KOPT-K1 (cell line): ENCODE data around the gene HDDC3.
A peak's percentile ranks its signal among the peaks of the same experiment; 100 is the strongest.
"Not testable (repeated sequence)": the region's sequence is repeated elsewhere in the genome, so short reads cannot be mapped to it uniquely, and the experiment has no call there.

Experiments used
- H3K27ac ChIP-seq: fragments of 200-600 bp; sonication (generic); 2 replicates; pipeline ENCODE4 v1.5.1; 2016; ENCODE audit warnings: antibody characterized with exemption, mild to moderate bottlenecking, low read depth, low read length; ENCODE audit not compliant: poor library complexity, severe bottlenecking
- H3K36me3 ChIP-seq: fragments of 200-600 bp; sonication (generic); 2 replicates; pipeline ENCODE4 v1.5.1; 2017; ENCODE audit warnings: antibody characterized with exemption, mild to moderate bottlenecking, low read length, moderate library complexity; ENCODE audit not compliant: insufficient read depth
- H3K9me3 ChIP-seq: fragments of 200-600 bp; sonication (generic); 2 replicates; pipeline ENCODE4 v1.5.1; 2017; ENCODE audit warnings: antibody characterized with exemption, low read length, mild to moderate bottlenecking; ENCODE audit not compliant: insufficient read depth, poor library complexity, severe bottlenecking

HDDC3 gene

GRCh38 chr15:90945091-90945490 lies 12.7 kb upstream of the HDDC3 start:
- no peaks in the 10 kb centered on the region for H3K9me3 ChIP-seq
- H3K36me3 ChIP-seq = peaks cover 89% of the 10 kb centered on the region
- no peak overlapping the region for H3K27ac ChIP-seq

GRCh38 chr15:90942354-90943120 lies 10.2 kb upstream of the HDDC3 start:
- peaks cover 83% of the 10 kb centered on the region for H3K36me3 ChIP-seq
- no peak overlapping the region for H3K27ac ChIP-seq
- no peaks in the 10 kb centered on the region for H3K9me3 ChIP-seq

GRCh38 chr15:90941038-90941437 lies 8.7 kb upstream of the HDDC3 start:
- no peak overlapping the region for H3K27ac ChIP-seq
- peaks cover 78% of the 10 kb centered on the region for H3K36me3 ChIP-seq
- no peaks in the 10 kb centered on the region for H3K9me3 ChIP-seq

- Histone ChIP-seq H3K27ac (no peak overlapping the region), H3K9me3 (no peaks in the 10 kb centered on the region), H3K36me3 (peaks cover 73% of the 10 kb centered on the region)
Measured at GRCh38 chr15:90939756-90940155, 7.4 kb upstream of the HDDC3 start.

- Histone ChIP-seq H3K27ac (no peak overlapping the region), H3K36me3 (peaks cover 58% of the 10 kb centered on the region), H3K9me3 (no peaks in the 10 kb centered on the region)
Measured at GRCh38 chr15:90938261-90938660, 5.9 kb upstream of the HDDC3 start.

- no peak overlapping the region for H3K27ac ChIP-seq
- H3K36me3 ChIP-seq = peaks cover 43% of the 10 kb centered on the region
- no peaks in the 10 kb centered on the region for H3K9me3 ChIP-seq
Measured at GRCh38 chr15:90936823-90937222, 4.5 kb upstream of the HDDC3 start.

- no peaks in the 10 kb centered on the region for H3K9me3 ChIP-seq
- peak within 1 kb of the TSS; percentile 65 for H3K27ac ChIP-seq
- peaks cover 27% of the 10 kb centered on the region for H3K36me3 ChIP-seq
Measured at GRCh38 chr15:90934949-90935751, 2.8 kb upstream of the HDDC3 start, which contains the start of gene UNC45A. TSS of gene UNC45A (plus strand) at chr15:90935285. CDS start at chr15:90935325, 40 bp downstream.

- no peaks in the 10 kb centered on the region for H3K9me3 ChIP-seq
- peak overlapping the region; percentile 65 for H3K27ac ChIP-seq
- peaks cover 20% of the 10 kb centered on the region for H3K36me3 ChIP-seq
Measured at GRCh38 chr15:90934256-90934948, 2.1 kb upstream of the HDDC3 start.

GRCh38 chr15:90933301-90933700 lies 952 bp upstream of the HDDC3 start:
- peaks cover 13% of the 10 kb centered on the region; the same call in 1 of the 2 replicates for H3K36me3 ChIP-seq
- H3K9me3 ChIP-seq = no peaks in the 10 kb centered on the region
- H3K27ac ChIP-seq = no peak overlapping the region

GRCh38 chr15:90932660-90932991 lies 277 bp upstream of the HDDC3 start:
- H3K9me3 ChIP-seq = no peaks in the 10 kb centered on the region
- peak overlapping the region; percentile 85 for H3K27ac ChIP-seq
- peaks cover 10% of the 10 kb centered on the region; the same call in 1 of the 2 replicates for H3K36me3 ChIP-seq

- H3K36me3 ChIP-seq = 0 out of 2 replicates have a peak, but pooled peaks cover 3% of the 10 kb centered on the region
- H3K9me3 ChIP-seq = no peaks in the 10 kb centered on the region
- peak overlapping the region; percentile 85 for H3K27ac ChIP-seq
Measured at GRCh38 chr15:90931575-90931827, 848 bp downstream of the HDDC3 start.

- H3K36me3 ChIP-seq = no peaks in the 10 kb centered on the region
- H3K9me3 ChIP-seq = no peaks in the 10 kb centered on the region
- H3K27ac ChIP-seq = peak overlapping the region; percentile 85
Measured at GRCh38 chr15:90930861-90931574, 1.3 kb downstream of the HDDC3 start.

GRCh38 chr15:90929246-90930019 lies 2.9 kb downstream of the HDDC3 start:
- peak overlapping the region; percentile 85 for H3K27ac ChIP-seq
- no peaks in the 10 kb centered on the region for H3K9me3 ChIP-seq
- no peaks in the 10 kb centered on the region for H3K36me3 ChIP-seq

- H3K9me3 ChIP-seq, H3K27ac ChIP-seq, H3K36me3 ChIP-seq: not testable (repeated sequence)
Measured at GRCh38 chr15:90928106-90928505, 4.2 kb downstream of the HDDC3 start.
